ENCODE data around the gene CDK18.

Gene CDK18

GRCh38 chr1:205576805-205577761 is 72.6 kb downstream of the CDK18 start:
- TF ChIP-seq CTCF (IDR thresholded peaks at IDR 0.05; ENCODE audit: extremely low read depth, missing control alignments): no peak
- DNase-seq (ENCODE audit: low spot score): no peak

- no peak for TF ChIP-seq CTCF (IDR thresholded peaks at IDR 0.05; ENCODE audit: extremely low read depth, missing control alignments)
- DNase-seq (ENCODE audit: low spot score): no peak
Observed at GRCh38 chr1:205577874-205578658, 73.6 kb downstream of the CDK18 start.

GRCh38 chr1:205578780-205579571 is 74.5 kb downstream of the CDK18 start:
- DNase-seq (ENCODE audit: low spot score): no peak
- no peak for TF ChIP-seq CTCF (IDR thresholded peaks at IDR 0.05; ENCODE audit: extremely low read depth, missing control alignments)

GRCh38 chr1:205579711-205580110 is 75.2 kb downstream of the CDK18 start:
- TF ChIP-seq CTCF (IDR thresholded peaks at IDR 0.05; ENCODE audit: extremely low read depth, missing control alignments): no peak

GRCh38 chr1:205580140-205580922 is 75.9 kb downstream of the CDK18 start:
- TF ChIP-seq CTCF (IDR thresholded peaks at IDR 0.05; ENCODE audit: extremely low read depth, missing control alignments): no peak
- no peak for DNase-seq (ENCODE audit: low spot score)

More at GRCh38 chr1:205579711-205580110, 75.2 kb downstream of the CDK18 start:
- no peak for DNase-seq (ENCODE audit: low spot score)

- TF ChIP-seq CTCF (IDR thresholded peaks at IDR 0.05; ENCODE audit: extremely low read depth, missing control alignments): no peak
- DNase-seq (ENCODE audit: low spot score): no peak
Observed at GRCh38 chr1:205580923-205581180, 76.4 kb downstream of the CDK18 start.
